ENCODE results near the gene PI16. TPM values are rescaled to one million over a fixed set of nuclear protein-coding genes. Genes with fewer than 3 reads are reported as not detected.

PI16 gene
- polyA plus RNA-seq, 1 donor from 2014 or later = not detected

DNA sequence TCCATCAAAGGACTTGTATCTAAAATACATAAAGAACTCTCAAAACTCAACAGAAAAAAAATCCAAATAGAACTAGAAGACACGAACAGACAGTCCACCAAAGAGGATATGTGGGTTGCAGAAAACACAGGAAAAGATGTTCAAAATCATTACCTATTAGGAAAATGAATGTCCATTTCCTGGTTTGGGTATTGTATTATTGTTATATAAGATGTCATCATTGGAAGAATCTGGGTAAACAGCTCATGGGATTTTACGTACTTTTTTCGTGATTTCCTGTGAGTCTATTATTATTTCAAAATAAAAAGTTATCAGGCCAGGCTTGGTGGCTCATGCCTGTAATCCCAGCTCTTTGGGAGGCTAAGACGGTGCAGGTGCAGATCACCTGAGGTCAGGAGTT lies 9.2 kb upstream of the PI16 start:
- Histone ChIP-seq H2AFZ (ENCODE audit: low read depth, low read length) (no peak overlapping the region), H3K36me3 (ENCODE audit: insufficient read depth, low read length) (no peaks in the 10 kb centered on the region)

DNA sequence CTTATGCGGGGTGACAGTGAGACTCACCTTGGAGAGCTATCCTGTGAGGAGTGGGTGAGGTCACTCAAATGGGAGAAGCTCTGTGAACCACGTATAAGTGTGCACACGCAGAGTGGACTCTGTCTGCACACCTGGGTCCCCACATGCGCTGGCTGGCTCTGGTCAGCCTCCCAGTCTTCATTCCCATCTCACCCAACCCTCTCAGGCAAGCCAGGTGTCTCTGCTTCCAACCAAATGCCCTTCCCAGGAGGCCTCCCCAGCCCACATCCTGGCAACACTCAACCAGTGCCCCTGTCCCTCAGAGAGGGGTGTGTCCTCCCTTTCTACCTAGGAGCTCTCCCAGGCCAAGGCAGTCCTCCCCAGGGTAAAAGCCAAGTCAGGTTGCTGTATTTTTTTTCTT lies 8.0 kb upstream of the PI16 start:
- Histone ChIP-seq H3K4me3 (ENCODE audit: low read length) (no peak overlapping the region), H4K20me1 (ENCODE audit: insufficient read depth) (no peaks in the 10 kb centered on the region), H3F3A (ENCODE audit: insufficient read depth, low read length, poor library complexity, severe bottlenecking) (no peaks in the 10 kb centered on the region), H3K36me3 (ENCODE audit: insufficient read depth, low read length) (no peaks in the 10 kb centered on the region), H3K9me3 (ENCODE audit: low read length) (no peaks in the 10 kb centered on the region), H2AFZ (ENCODE audit: low read depth, low read length) (no peak overlapping the region), H3K4me2 (ENCODE audit: low read length) (no peak overlapping the region), H3K9ac (ENCODE audit: low read length) (no peak overlapping the region), H3K9me2 (ENCODE audit: insufficient read depth, low read length) (no peaks in the 10 kb centered on the region), H3K27ac (ENCODE audit: low read length) (no peak overlapping the region), H3K79me2 (replicated peaks; ENCODE audit: insufficient read depth, low read length) (no peaks in the 10 kb centered on the region), H3K27me3 (ENCODE audit: insufficient read depth, low read depth, low read length) (no peaks in the 10 kb centered on the region)
- TF ChIP-seq EZH2 (IDR thresholded peaks at IDR 0.05; ENCODE audit: borderline replicate concordance, insufficient read depth, low read length, poor library complexity, severe bottlenecking) = no peak
- TF ChIP-seq POLR2AphosphoS5 (IDR thresholded peaks at IDR 0.05) = no peak
- no peak for TF ChIP-seq EP300 (conservative IDR thresholded peaks at IDR 0.05; ENCODE audit: poor library complexity, severe bottlenecking)
- TF ChIP-seq, protein P1, sequence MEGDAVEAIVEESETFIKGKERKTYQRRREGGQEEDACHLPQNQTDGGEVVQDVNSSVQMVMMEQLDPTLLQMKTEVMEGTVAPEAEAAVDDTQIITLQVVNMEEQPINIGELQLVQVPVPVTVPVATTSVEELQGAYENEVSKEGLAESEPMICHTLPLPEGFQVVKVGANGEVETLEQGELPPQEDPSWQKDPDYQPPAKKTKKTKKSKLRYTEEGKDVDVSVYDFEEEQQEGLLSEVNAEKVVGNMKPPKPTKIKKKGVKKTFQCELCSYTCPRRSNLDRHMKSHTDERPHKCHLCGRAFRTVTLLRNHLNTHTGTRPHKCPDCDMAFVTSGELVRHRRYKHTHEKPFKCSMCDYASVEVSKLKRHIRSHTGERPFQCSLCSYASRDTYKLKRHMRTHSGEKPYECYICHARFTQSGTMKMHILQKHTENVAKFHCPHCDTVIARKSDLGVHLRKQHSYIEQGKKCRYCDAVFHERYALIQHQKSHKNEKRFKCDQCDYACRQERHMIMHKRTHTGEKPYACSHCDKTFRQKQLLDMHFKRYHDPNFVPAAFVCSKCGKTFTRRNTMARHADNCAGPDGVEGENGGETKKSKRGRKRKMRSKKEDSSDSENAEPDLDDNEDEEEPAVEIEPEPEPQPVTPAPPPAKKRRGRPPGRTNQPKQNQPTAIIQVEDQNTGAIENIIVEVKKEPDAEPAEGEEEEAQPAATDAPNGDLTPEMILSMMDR (IDR thresholded peaks at IDR 0.05; ENCODE audit: poor library complexity, severe bottlenecking) = no peak
- TF ChIP-seq TAF1 (IDR thresholded peaks at IDR 0.05; ENCODE audit: low read depth) = no peak
- TF ChIP-seq, protein P2, sequence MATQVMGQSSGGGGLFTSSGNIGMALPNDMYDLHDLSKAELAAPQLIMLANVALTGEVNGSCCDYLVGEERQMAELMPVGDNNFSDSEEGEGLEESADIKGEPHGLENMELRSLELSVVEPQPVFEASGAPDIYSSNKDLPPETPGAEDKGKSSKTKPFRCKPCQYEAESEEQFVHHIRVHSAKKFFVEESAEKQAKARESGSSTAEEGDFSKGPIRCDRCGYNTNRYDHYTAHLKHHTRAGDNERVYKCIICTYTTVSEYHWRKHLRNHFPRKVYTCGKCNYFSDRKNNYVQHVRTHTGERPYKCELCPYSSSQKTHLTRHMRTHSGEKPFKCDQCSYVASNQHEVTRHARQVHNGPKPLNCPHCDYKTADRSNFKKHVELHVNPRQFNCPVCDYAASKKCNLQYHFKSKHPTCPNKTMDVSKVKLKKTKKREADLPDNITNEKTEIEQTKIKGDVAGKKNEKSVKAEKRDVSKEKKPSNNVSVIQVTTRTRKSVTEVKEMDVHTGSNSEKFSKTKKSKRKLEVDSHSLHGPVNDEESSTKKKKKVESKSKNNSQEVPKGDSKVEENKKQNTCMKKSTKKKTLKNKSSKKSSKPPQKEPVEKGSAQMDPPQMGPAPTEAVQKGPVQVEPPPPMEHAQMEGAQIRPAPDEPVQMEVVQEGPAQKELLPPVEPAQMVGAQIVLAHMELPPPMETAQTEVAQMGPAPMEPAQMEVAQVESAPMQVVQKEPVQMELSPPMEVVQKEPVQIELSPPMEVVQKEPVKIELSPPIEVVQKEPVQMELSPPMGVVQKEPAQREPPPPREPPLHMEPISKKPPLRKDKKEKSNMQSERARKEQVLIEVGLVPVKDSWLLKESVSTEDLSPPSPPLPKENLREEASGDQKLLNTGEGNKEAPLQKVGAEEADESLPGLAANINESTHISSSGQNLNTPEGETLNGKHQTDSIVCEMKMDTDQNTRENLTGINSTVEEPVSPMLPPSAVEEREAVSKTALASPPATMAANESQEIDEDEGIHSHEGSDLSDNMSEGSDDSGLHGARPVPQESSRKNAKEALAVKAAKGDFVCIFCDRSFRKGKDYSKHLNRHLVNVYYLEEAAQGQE (IDR thresholded peaks at IDR 0.05; ENCODE audit: borderline replicate concordance) = no peak
- no peak for TF ChIP-seq MXI1 (conservative IDR thresholded peaks at IDR 0.05; ENCODE audit: poor library complexity, severe bottlenecking)
- no peak for TF ChIP-seq SMC3 (conservative IDR thresholded peaks at IDR 0.05; ENCODE audit: poor library complexity)
- no peak for TF ChIP-seq RAD21 (conservative IDR thresholded peaks at IDR 0.05)

More for the DNA sequence above, 9.2 kb upstream of the PI16 start:
- H3K27ac ChIP-seq (ENCODE audit: low read length) = no peak overlapping the region
- H4K20me1 ChIP-seq (ENCODE audit: insufficient read depth) = no peaks in the 10 kb centered on the region
- no peaks in the 10 kb centered on the region for H3K27me3 ChIP-seq (ENCODE audit: insufficient read depth, low read depth, low read length)
- H3K9me2 ChIP-seq (ENCODE audit: insufficient read depth, low read length) = no peaks in the 10 kb centered on the region
- no peaks in the 10 kb centered on the region for H3F3A ChIP-seq (ENCODE audit: insufficient read depth, low read length, poor library complexity, severe bottlenecking)
- TF ChIP-seq POLR2AphosphoS5 (IDR thresholded peaks at IDR 0.05) (no peak), RAD21 (conservative IDR thresholded peaks at IDR 0.05) (no peak), SMC3 (conservative IDR thresholded peaks at IDR 0.05; ENCODE audit: poor library complexity) (no peak), EP300 (conservative IDR thresholded peaks at IDR 0.05; ENCODE audit: poor library complexity, severe bottlenecking) (no peak), TAF1 (IDR thresholded peaks at IDR 0.05; ENCODE audit: low read depth) (no peak), EZH2 (IDR thresholded peaks at IDR 0.05; ENCODE audit: borderline replicate concordance, insufficient read depth, low read length, poor library complexity, severe bottlenecking) (no peak), MXI1 (conservative IDR thresholded peaks at IDR 0.05; ENCODE audit: poor library complexity, severe bottlenecking) (no peak)
- TF ChIP-seq, protein P1 (IDR thresholded peaks at IDR 0.05; ENCODE audit: poor library complexity, severe bottlenecking) = no peak
- TF ChIP-seq, protein P2 (IDR thresholded peaks at IDR 0.05; ENCODE audit: borderline replicate concordance) = no peak
- H3K4me2 ChIP-seq (ENCODE audit: low read length) = no peak overlapping the region
- H3K4me3 ChIP-seq (ENCODE audit: low read length) = no peak overlapping the region
- H3K9ac ChIP-seq (ENCODE audit: low read length) = no peak overlapping the region
- no peaks in the 10 kb centered on the region for H3K79me2 ChIP-seq (replicated peaks; ENCODE audit: insufficient read depth, low read length)
- no peaks in the 10 kb centered on the region for H3K9me3 ChIP-seq (ENCODE audit: low read length)

Measured in neural cell (in vitro differentiated cells).